ENCODE measurements around the gene DLD. TPM values are rescaled to one million over a fixed set of nuclear protein-coding genes. Genes with fewer than 3 reads are reported as not detected.

Gene DLD
- total and polyA plus RNA-seq, 4 donors, result 49.4 to 121 (median 67.1) TPM

DNA sequence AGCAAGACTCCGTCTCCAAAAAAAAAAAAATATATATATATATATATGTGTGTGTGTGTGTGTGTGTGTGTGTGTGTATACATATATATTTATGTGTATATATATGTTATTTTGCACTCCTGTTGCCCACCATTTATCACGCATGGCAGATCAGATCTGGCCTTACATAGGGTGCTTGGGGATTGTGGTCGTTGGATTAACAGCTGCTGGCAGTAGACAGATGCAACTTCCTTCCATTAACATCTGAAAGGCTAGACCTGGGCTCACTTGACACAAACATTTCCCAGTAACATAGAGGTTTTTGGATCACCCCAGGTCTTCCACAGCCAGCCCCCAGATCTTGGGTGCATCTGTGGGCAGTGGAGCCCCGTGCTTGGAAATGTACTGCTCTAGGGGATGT, 40.8 kb upstream of the DLD start:
- TF ChIP-seq HNF4G (IDR thresholded peaks at IDR 0.05) (no peak), EGR1 (IDR thresholded peaks at IDR 0.05; ENCODE audit: low read depth in 2 of 2) (no peak), SP1 (IDR thresholded peaks at IDR 0.05) (no peak)
- TF ChIP-seq, protein P1, sequence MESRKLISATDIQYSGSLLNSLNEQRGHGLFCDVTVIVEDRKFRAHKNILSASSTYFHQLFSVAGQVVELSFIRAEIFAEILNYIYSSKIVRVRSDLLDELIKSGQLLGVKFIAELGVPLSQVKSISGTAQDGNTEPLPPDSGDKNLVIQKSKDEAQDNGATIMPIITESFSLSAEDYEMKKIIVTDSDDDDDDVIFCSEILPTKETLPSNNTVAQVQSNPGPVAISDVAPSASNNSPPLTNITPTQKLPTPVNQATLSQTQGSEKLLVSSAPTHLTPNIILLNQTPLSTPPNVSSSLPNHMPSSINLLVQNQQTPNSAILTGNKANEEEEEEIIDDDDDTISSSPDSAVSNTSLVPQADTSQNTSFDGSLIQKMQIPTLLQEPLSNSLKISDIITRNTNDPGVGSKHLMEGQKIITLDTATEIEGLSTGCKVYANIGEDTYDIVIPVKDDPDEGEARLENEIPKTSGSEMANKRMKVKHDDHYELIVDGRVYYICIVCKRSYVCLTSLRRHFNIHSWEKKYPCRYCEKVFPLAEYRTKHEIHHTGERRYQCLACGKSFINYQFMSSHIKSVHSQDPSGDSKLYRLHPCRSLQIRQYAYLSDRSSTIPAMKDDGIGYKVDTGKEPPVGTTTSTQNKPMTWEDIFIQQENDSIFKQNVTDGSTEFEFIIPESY (IDR thresholded peaks at IDR 0.05), result no peak
- Histone ChIP-seq H3K9me3 (ENCODE audit: control insufficient read depth in 4 of 4, low read length in 3 of 4) (no peaks in the 10 kb centered on the region), H3K36me3 (ENCODE audit: control insufficient read depth in 4 of 4, insufficient read depth in 3 of 4, low read depth in 1 of 4, low read length in 3 of 4) (no peaks in the 10 kb centered on the region), H3K4me3 (ENCODE audit: low read depth in 1 of 3, low read length in 3 of 3) (no peak overlapping the region), H3K9ac (ENCODE audit: low read depth in 1 of 2, low read length in 2 of 2) (no peak overlapping the region), H3K27ac (ENCODE audit: low read depth in 1 of 2, low read length in 2 of 2) (no peak overlapping the region), H3K4me1 (ENCODE audit: control insufficient read depth in 4 of 4, insufficient read depth in 4 of 4, low read length in 3 of 4) (no peaks in the 10 kb centered on the region), H3K27me3 (ENCODE audit: control insufficient read depth in 4 of 4, insufficient read depth in 4 of 4, low read length in 3 of 4) (no peaks in the 10 kb centered on the region)
- DNase-seq (ENCODE audit: low spot score), result no peak
- WGBS, result 87% methylated on average over 4 of the region's 4 CpGs

DNA sequence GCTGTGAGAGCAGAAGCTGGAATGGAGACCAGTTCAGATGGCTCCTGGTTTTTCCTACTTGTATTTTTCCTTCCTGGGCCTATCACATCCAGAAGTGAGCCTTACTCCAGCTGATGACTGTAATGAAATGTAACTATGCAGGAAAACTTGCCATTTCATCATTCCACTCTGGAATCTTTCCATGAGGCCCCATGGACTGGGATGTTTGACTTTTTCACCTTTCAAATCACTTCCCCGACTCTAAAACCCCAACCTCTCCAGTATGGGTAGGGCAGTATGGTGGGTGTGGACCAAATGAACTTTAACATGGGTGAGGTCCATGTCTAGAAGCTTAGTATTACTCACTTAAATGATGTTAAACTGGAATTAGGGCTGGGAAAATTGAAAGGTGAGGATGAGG, 40.3 kb upstream of the DLD start:
- no peak for DNase-seq (ENCODE audit: low spot score)

More for the DNA sequence above, 40.3 kb upstream of the DLD start:
- Histone ChIP-seq H3K27ac (ENCODE audit: low read depth in 1 of 2, low read length in 2 of 2) (no peak overlapping the region), H3K27me3 (ENCODE audit: control insufficient read depth in 4 of 4, insufficient read depth in 4 of 4, low read length in 3 of 4) (no peaks in the 10 kb centered on the region), H3K9ac (ENCODE audit: low read depth in 1 of 2, low read length in 2 of 2) (no peak overlapping the region), H3K9me3 (ENCODE audit: control insufficient read depth in 4 of 4, low read length in 3 of 4) (no peaks in the 10 kb centered on the region), H3K4me3 (ENCODE audit: low read depth in 1 of 3, low read length in 3 of 3) (no peak overlapping the region), H3K36me3 (ENCODE audit: control insufficient read depth in 4 of 4, insufficient read depth in 3 of 4, low read depth in 1 of 4, low read length in 3 of 4) (no peaks in the 10 kb centered on the region), H3K4me1 (ENCODE audit: control insufficient read depth in 4 of 4, insufficient read depth in 4 of 4, low read length in 3 of 4) (no peaks in the 10 kb centered on the region)
- no peak for TF ChIP-seq SP1 (IDR thresholded peaks at IDR 0.05)
- TF ChIP-seq, protein P2, sequence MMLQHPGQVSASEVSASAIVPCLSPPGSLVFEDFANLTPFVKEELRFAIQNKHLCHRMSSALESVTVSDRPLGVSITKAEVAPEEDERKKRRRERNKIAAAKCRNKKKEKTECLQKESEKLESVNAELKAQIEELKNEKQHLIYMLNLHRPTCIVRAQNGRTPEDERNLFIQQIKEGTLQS (IDR thresholded peaks at IDR 0.05), result no peak
- TF ChIP-seq, protein P1 (IDR thresholded peaks at IDR 0.05), result no peak
- TF ChIP-seq RXRA (IDR thresholded peaks at IDR 0.05), result no peak
- TF ChIP-seq FOXA2 (IDR thresholded peaks at IDR 0.05), result no peak
- no peak for TF ChIP-seq TAF1 (conservative IDR thresholded peaks at IDR 0.05)
- TF ChIP-seq FOXA1 (IDR thresholded peaks at IDR 0.05), result no peak
- no peak for TF ChIP-seq REST (IDR thresholded peaks at IDR 0.05)
- no peak for TF ChIP-seq HNF4A (conservative IDR thresholded peaks at IDR 0.05)
- no peak for TF ChIP-seq EGR1 (IDR thresholded peaks at IDR 0.05; ENCODE audit: low read depth in 2 of 2)
- WGBS, result 0% methylated on average over 1 of the region's 1 CpG

Data from liver (tissue), 9 donors.